NCI-H774 (cell line): ENCODE results near the gene DYNC1I1.

Source experiments
- DNase-seq: peaks from one replicate; lab custom pipeline; 2025; lab: John Stamatoyannopoulos, UW

The DYNC1I1 gene

GRCh38 chr7:96143495-96144259, 371.3 kb downstream of the DYNC1I1 start:
- DNase-seq, result no peak

GRCh38 chr7:96144260-96144526, 371.8 kb downstream of the DYNC1I1 start:
- no peak for DNase-seq
